Skin of body (tissue), 2 donors: ENCODE measurements around the gene ZMYM1. TPM values are rescaled to one million over a fixed set of nuclear protein-coding genes. Genes with fewer than 3 reads are reported as not detected.
A peak's percentile ranks its signal among the peaks of the same experiment; 100 is the strongest.
"Not testable (repeated sequence)": the region's sequence is repeated elsewhere in the genome, so short reads cannot be mapped to it uniquely, and the experiment has no call there.

Experiments used
- DNase-seq: peaks from one replicate; lab custom pipeline; 2025; lab: John Stamatoyannopoulos, UW
- total RNA-seq: library from RNA; depleted of rRNA; stranded (reverse); fragments of >200 nt; gene quantifications from one replicate; pipeline ENCODE4 v1.2.3, GENCODE V29; 2014

Gene ZMYM1
- total RNA-seq, result 21.5 TPM

DNA sequence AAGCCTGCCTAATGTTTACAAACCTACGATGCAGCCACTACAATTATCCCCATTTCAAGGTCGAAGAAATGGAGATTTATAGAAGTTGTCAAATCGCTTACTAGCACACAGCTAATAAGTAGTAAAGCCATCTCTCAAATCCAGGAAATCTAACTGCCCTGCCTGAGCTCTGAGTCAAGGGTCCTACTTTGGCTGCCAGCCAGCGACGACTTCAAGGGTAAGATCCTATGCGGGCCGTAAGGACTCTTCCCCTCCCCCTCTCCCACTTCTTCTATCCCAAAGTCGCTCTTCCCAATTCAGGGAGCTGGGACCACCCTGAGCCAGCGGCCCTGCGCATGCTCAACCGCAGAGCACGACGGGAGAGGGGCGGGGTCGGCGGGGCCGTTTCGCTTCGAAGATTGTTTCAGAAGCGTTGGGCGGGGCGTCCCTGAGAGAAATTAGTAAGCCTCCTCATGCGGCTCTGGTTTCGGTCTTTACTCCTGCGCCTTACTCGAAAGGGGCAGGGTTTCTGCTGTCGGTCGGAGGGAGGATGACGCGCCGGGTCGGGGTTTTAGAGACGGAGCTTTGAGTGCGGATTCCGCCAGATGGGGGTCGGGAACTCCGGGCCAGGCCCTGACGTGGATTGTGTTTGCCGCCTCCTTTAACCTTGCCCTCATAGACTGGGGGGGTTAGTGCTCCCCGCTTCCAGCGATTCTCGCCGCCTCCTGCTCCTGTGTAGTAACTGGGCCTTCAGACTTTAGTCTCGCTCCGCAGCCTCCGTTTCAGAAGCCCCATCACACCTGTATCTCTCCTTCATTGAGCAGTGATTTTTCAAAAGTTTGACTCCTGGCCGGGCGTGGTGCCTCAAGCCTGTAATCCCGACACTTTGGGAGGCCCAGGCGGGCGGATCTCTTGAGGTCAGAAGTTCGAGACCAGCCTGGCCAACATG, at the start of gene ZMYM1:
ZMYM1 (plus strand) TSS at position 383 of the 928 bp plus-strand sequence. CDS start 14,603 bp downstream, outside the sequence.
- DNase-seq, result peak; percentile 86

DNA sequence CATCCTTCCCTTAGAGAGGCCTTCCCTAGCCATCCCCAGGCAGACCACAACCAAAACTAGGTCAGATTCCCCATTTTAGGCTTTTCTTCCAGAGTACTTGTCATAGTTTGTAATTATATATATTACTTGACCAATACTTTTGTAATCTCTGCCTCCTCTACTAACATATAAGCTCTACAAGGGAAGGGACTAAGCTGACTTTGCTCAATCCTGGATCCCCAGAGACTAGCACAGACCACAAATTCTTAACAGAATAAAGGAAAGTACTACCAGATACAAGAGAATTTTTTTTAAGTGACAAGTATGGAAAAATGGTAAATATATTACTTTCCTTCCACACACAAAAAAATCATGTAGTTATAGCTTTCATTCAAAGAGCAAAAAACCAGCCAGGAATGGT, 49.4 kb upstream of the ZMYM1 start:
- no peak for DNase-seq

DNA sequence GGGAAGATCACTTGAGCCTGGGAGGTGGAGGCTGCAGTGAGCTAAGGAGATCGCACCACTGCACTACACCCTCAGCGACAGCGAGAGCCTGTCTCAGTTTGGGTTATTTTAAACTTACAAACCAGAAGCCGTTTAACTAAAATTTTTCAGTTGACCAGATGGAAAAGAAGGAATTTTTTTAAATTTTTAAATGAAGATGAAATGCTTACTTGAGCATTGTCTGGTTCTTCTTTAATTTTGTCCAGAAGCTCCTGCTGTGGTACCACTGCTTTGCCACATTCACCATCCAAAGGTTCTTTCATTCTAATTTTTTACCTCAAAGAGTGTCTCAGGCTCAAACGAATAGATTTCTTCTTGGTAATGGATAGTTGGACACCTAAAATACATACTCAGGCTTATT, 48.8 kb upstream of the ZMYM1 start:
- DNase-seq, result no peak

DNA sequence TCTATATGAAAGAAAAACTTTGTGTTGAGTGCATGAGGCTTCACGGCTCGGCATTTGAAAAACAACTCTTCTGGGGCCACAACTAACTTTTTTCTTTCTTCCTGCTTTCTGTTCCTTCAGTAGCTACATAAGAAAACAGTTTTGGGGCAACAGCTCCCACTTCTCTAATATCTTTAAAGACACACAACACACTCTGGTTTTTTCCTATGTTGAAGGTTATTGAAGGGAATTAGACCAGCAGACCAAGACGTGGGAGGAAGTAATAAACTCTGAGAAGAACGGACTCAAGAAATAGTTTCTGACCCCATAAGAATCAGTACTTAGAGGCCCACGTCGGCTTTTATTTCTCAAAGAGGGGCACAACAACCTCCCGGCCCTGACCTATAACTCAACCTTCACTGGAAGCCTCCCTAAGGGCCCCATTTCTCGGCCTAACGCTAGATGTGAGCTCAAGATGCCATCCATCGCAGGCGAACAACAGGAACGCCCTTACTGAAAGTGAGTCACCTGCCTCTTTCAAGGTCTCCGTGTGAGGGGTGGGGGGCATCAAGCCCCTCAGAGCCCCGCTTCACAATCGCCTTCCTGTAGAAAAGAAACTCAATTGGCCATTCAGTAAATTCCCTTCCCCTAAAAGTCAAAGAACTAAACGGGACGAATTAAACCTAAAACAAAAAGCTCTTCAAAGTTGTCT, 48.3 kb upstream of the ZMYM1 start:
- DNase-seq, result peak; percentile 29

DNA sequence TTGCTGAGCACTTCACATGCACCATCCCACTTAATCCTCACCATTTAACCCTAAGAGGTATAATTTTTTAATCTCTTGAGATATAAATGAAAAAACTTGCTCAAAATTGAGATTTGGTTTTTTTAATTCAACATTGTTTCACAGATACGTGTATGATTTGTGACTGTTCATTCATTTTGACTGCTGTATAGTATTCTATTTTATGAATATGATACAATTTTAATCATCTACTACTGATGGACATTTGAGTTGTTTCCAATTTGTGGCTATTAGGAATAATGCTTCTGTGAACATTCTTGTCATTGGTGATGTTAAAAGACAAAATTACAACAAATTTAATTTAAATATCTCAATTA, 46.8 kb upstream of the ZMYM1 start:
- DNase-seq, result no peak

DNA sequence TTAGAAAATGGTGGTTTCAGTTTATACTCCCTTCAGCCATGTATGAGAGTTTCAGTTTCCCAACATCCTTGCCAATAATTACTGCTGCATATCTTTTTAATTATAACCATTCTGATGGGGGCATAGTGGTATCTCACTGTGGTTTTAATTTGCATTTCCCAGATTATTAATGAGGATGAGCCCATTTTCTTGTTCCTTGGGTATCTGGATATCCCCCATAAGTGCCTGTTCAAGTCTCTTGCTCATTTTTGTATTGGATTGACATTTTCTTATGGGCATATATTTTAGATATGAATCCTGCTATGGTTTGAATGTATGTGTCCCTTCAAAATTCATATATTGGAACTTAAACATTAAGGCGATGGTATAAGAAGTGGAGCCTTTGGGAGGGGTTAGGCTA, 45.8 kb upstream of the ZMYM1 start:
- DNase-seq, result no peak

DNA sequence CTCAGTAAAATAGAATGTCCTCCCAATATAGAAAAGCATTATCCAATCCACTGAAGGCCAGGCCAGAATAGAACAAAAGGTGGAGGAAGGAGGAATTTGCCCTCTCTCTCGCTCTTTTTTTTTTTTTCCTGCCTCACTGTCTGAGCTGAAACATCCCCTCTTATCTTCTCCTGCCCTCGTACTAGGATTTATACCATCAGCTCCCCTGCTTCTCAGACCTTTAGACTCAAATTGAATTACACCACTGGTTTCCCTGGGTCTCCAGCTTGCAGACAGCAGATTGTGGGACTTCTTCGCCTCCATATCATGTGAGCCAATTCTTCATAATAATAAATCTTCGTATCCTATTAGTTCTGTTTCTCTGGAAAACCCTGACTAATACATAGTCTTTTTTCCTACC, 42.6 kb upstream of the ZMYM1 start:
- DNase-seq, result no peak

DNA sequence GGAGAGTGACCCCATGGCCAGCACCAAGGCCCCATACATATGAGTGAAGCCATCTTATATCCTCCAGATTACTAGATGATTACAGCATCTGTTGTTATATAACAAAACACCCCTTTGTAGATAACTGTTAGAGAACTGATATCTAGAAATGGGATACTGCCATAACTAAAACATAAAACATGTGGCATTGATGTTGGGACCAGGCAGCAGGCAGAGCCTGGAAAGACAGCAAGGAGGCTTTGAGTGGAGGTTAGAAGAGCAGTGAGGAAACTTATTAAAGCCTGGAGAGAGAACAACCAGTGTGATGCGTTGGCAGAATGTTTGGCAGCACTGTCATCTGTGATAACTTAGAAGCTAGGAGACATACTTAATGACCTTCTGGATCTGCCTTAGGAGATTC, 42.0 kb upstream of the ZMYM1 start:
- no peak for DNase-seq

DNA sequence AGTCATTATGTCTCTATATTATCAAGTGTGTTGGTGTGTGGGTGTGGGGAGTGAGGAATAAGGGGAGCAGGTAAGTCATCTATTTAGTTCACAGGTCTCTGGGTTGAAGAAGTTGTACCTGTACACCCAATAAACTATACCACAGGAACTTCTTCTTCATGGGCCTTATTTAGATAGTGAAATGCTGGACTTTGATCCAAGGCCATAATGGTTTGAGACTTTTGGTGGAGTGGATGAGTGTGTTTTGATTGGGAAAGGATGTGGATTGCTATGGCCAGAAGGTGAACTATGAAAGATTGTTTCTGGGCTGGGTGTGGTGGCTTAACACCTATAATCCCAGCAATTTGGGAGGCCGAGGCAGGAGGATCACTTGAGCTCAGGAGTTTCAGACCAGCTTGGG, 40.5 kb upstream of the ZMYM1 start:
- no peak for DNase-seq

DNA sequence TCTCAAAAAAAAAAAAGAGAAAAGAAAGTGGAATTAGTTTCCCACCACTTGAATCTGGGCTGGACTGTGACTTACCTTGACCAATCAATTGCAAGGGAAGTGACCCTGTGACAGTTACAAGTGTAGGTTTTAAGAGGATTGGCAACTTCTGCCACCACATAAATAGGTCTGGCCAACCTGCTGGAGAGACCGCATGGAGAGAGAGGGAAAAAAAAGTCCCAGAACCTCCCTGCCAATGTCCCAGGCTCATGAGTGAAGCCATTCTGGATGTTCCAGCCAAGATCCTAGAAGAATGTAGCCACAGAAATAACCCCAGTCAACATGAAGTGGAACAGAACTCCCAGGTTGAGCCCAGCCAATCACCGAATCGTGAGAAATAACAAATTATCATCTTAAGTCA, 35.7 kb upstream of the ZMYM1 start:
- DNase-seq, result no peak

DNA sequence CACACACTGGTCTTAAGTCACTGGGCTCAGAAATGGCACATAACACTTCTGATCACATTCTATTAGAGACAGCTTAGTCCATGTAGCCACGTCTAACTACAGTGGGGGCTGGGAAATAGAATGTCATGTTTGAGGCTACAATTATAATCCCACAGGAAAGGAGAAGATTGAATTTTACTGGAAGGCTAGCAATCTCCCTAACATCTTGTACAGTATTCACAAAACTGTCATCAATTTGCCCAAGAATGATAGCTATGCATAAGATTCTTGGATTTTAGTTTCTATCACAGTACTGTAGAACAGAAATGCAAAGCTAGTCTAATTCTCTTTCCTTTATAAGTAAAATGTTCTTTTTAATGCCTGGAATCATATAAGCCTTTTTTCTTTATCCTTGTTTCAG, 34.8 kb upstream of the ZMYM1 start:
- no peak for DNase-seq

DNA sequence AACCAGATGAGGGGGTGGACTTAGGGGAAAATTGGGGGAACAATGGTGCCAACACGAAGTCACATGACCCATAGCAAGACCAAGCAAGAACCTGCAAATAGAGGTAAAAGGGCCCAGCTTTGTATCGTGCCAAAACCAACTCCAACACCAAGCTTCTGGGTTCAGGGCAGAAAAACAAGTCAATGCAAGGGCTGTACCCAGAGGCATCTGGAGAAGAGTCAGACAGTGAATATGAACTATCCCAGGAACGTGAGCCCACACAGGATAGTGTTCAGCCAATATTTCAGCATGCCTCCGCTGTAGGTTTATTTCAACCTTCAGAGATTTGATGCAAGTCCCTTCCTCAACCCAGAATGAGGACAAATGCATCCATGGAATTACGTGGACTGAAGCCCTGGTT, 32.5 kb upstream of the ZMYM1 start:
- no peak for DNase-seq

DNA sequence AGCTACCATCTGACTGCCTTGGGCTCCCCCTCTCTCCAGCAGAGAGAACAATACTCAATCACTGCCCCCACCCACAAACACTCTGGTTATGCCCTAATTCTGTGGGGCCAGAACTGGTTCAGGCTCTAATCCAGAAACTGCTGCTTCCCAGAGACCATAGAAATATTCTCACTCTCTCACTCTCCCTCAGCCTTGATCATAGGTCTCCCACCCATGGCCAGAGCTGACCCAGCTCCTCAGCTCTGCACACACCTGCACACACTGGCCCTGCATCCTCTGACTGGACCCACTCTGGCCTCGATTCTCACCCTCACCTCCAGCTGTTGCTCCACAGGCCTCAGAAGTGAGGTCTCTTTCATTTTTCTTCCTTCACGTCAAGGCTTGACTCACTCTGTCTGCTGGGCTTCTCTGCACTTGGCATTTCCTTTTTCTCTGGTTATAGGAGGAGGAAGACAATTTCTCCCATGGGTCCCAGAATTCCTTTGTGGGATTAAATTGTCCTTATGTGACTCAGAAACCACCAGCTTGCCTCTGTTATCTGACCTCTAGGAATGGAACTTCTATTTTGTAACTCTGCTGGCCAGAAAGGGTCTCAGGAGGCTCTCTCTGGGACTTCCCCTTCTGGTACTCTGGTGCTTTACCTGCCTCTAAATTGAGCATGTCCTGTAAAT, 31.9 kb upstream of the ZMYM1 start:
- no peak for DNase-seq

DNA sequence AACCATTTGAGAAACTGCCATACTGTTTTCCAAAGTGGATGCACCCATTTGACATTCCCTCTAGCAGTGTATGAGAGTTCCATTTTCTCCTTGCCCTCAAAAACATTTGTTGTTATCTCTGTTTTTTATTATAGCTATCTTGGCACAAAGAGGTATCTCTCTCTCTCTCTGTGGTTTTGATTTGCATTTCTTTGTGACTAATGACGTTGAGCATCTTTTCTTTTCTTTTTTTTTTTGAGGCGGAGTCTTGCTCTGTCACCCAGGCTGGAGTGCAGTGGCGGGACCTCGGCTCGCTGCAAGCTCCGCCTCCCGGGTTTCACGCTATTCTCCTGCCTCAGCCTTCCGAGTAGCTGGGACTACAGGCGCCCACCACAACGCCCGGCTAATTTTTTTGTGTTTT, 30.1 kb upstream of the ZMYM1 start:
- no peak for DNase-seq

DNA sequence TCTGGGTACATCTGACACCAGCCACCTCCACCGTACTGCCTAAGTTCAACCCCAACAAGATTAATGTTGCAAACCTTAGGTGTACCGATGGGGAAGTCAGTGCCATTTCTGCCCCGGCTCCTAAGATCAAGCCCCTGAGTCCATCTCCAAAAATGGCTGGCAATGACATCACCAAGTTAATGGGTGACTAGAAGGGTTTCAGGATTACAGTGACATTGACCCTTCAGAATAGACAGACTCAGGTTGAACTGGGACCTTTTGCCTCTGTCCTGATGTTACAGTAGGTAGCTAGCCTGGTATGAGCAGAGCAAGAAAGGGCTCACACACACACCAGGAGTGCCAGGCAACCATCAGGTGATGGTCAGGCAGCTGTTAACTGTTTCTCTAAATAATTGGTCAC, 25.8 kb upstream of the ZMYM1 start:
- no peak for DNase-seq

DNA sequence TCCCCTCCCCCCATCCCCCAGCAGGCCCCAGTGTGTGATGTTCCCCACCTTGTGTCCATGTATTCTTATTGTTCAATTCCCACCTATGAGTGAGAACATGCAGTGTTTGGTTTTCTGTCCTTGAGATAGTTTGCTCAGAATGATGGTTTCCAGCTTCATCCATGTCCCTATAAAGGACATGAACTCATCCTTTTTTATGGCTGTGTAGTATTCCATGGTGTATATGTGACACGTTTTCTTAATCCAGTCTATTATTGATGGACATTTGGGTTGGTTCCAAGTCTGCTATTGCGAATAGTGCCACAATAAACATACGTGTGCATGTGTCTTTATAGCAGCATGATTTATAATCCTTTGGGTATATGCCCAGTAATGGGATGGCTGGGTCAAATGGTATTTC, 24.9 kb upstream of the ZMYM1 start:
- not testable (repeated sequence) for DNase-seq

DNA sequence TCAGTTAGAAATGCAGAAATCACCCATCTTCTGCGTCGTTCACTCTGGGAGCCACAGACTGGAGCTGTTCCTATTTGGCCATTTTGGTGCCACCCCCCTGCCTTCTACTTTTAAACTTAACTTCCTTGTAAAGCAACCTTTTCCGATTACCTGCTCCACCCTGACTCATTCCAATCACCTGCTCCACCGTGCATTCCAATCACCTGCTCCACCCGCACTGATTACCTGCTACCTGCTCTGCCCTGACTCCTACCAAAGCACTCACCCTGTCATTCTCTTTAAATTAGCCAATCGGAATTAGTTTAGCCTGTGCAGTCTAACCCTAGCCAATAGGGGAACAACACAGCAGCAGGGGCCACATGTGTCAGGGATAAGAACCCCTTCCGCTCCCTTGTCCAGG, 20.9 kb upstream of the ZMYM1 start:
- not testable (repeated sequence) for DNase-seq

DNA sequence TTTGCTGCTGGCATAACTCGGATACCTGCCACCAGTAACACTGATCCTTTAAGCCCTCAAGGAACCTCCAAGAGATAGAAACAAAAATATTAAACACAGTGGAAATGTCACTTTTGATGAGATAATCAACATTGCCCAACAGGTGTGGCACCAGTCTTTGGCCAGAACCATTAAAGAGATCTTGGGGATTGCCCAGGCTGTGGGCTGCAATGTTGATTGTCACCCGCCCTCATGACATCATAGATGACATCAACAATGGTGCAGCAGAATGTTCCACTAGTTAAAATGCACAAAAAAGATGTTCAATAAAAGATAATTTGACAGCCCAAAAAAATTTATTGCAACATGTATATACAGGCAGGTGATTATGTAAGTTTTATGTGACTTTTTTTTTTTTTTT, 20.2 kb upstream of the ZMYM1 start:
- no peak for DNase-seq

DNA sequence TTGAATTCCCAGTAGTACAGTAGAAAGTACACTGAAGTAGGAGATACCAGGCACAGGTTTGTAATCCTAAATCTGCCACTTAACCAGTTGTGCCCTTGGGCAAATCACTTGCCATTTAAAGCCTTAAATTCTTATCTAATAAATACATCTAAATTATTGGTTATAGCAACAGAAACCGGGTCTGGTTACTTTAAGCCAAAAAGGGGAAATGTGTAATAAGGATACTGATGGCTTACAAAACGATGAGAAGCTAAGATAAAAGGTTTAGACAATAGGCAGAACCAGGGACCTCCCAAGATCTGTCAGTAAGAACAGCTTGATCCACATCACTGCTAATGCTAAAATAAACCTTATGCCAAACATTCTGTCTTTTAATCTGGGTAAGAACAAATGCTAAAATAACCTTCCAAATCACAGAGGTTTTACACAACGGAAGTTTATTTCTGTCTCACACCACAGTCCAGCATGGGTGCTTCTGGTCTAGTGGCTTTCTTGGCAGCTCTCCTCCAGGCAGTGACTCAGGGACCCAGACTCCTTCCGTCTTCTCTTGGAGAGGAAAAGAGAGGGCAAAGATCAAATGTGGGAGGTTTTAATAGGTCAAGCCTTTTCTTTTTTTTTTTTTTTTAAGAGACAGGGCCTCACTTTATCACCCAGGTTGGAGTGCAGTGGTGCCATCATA, 16.5 kb upstream of the ZMYM1 start:
- no peak for DNase-seq

DNA sequence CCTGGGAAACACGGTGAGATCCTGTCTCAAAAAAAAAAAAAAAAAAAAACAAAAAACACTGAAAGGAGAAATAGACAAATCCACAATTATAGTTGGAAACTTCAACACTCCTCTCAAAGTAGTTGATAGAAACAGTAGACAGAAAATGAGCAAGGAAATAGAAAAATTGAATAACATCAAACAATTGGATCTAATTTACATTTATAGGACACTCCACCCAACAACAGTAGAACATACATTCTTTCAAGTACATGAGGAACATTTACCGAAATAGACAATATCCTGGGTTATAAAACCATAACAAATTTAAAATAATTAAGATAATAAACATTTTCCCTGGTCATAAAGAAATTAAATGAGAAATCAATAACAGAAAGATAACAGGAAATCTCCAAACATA, 14.9 kb upstream of the ZMYM1 start:
- no peak for DNase-seq

DNA sequence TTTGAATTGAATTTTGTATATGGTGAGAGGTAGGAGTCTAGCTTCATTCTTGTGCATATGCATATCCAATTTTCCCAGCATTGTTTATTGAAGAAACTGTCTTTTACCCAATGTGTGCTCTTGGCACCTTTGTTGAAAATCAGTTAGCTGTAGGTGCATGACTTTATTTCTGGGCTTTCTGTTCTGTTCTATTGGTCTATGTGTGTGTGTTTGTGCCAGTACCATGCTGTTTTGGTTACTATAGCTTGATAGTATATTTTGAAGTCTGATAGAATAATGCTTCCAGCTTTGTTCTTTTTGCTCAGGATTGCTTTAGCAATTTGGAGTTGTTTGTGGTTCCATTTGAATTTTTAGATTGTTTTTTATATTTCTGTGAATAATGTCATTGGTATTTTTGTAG, 9.4 kb upstream of the ZMYM1 start:
- DNase-seq, result no peak

DNA sequence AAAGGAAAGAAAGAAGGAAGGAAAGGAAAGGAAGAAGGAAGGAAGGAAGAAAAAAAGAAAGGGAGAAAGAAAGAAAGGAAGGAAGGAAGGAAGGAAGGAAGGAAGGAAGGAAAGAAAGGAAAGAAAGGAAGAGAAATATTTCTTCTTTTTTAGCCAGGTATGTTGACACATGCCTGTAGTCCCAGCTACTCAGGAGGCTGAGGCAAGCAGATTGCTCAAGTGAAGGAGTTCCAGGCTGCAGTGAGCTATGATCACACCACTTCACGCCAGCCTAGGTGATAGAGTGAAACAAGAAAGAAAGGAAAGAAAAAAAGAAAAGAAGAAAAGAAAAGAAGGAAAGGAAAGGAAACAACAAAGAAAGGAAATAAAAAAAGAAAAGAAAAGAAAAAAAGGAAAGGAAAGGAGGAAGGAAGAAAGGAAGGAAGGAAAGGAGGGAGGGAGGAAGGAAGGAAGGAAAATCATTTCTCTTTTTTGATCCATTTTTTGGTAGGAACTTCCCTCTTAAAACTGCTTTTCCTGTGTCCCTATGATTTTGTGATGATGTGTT, 5.8 kb upstream of the ZMYM1 start:
- DNase-seq, result no peak
